ENCODE data around the gene RABL3.
A peak's percentile ranks its signal among the peaks of the same experiment; 100 is the strongest.

Gene RABL3

GRCh38 chr3:120659834-120660233 is 82.5 kb downstream of the RABL3 start:
- no peak for DNase-seq
- H3K36me3 ChIP-seq: no peaks in the 10 kb centered on the region
- H3K9me3 ChIP-seq (ENCODE audit: severe bottlenecking): no peaks in the 10 kb centered on the region
- H3K27me3 ChIP-seq (ENCODE audit: insufficient read depth, low read depth, severe bottlenecking): no peaks in the 10 kb centered on the region
- no peak overlapping the region for H3K4me3 ChIP-seq (ENCODE audit: low read depth, low read length)
- TF ChIP-seq CTCF (IDR thresholded peaks at IDR 0.05; ENCODE audit: low read depth, low read length): no peak
- H3K27ac ChIP-seq: no peak overlapping the region

GRCh38 chr3:120659285-120659684 is 83.0 kb downstream of the RABL3 start:
- H3K36me3 ChIP-seq: no peaks in the 10 kb centered on the region
- no peak for DNase-seq
- H3K9me3 ChIP-seq (ENCODE audit: severe bottlenecking): no peaks in the 10 kb centered on the region
- no peaks in the 10 kb centered on the region for H3K27me3 ChIP-seq (ENCODE audit: insufficient read depth, low read depth, severe bottlenecking)
- TF ChIP-seq CTCF (IDR thresholded peaks at IDR 0.05; ENCODE audit: low read depth, low read length): no peak
- no peak overlapping the region for H3K27ac ChIP-seq
- H3K4me3 ChIP-seq (ENCODE audit: low read depth, low read length): no peak overlapping the region

- no peak for TF ChIP-seq CTCF (IDR thresholded peaks at IDR 0.05; ENCODE audit: low read depth, low read length)
- Histone ChIP-seq H3K27me3 (ENCODE audit: insufficient read depth, low read depth, severe bottlenecking) (no peaks in the 10 kb centered on the region), H3K4me3 (ENCODE audit: low read depth, low read length) (no peak overlapping the region), H3K9me3 (ENCODE audit: severe bottlenecking) (no peaks in the 10 kb centered on the region), H3K27ac (peak overlapping the region; percentile 49), H3K36me3 (no peaks in the 10 kb centered on the region)
- DNase-seq: peak; percentile 63
These were observed 89.3 kb downstream of the RABL3 start for GRCh38 chr3:120652896-120653545.

GRCh38 chr3:120652281-120652680 is 90.0 kb downstream of the RABL3 start:
- Histone ChIP-seq H3K27me3 (ENCODE audit: insufficient read depth, low read depth, severe bottlenecking) (no peaks in the 10 kb centered on the region), H3K9me3 (ENCODE audit: severe bottlenecking) (no peaks in the 10 kb centered on the region), H3K27ac (peak overlapping the region; percentile 49), H3K36me3 (no peaks in the 10 kb centered on the region), H3K4me3 (ENCODE audit: low read depth, low read length) (no peak overlapping the region)
- no peak for TF ChIP-seq CTCF (IDR thresholded peaks at IDR 0.05; ENCODE audit: low read depth, low read length)
- peak; percentile 40 for DNase-seq

GRCh38 chr3:120650311-120650710 is 92.0 kb downstream of the RABL3 start:
- no peaks in the 10 kb centered on the region for H3K36me3 ChIP-seq
- H3K27ac ChIP-seq: no peak overlapping the region
- H3K27me3 ChIP-seq (ENCODE audit: insufficient read depth, low read depth, severe bottlenecking): no peaks in the 10 kb centered on the region
- no peaks in the 10 kb centered on the region for H3K9me3 ChIP-seq (ENCODE audit: severe bottlenecking)
- H3K4me3 ChIP-seq (ENCODE audit: low read depth, low read length): no peak overlapping the region
- no peak for DNase-seq
- no peak for TF ChIP-seq CTCF (IDR thresholded peaks at IDR 0.05; ENCODE audit: low read depth, low read length)

GRCh38 chr3:120649830-120650233 is 92.5 kb downstream of the RABL3 start:
- DNase-seq: no peak
- Histone ChIP-seq H3K36me3 (no peaks in the 10 kb centered on the region), H3K27me3 (ENCODE audit: insufficient read depth, low read depth, severe bottlenecking) (no peaks in the 10 kb centered on the region), H3K9me3 (ENCODE audit: severe bottlenecking) (no peaks in the 10 kb centered on the region), H3K4me3 (ENCODE audit: low read depth, low read length) (no peak overlapping the region), H3K27ac (no peak overlapping the region)
- no peak for TF ChIP-seq CTCF (IDR thresholded peaks at IDR 0.05; ENCODE audit: low read depth, low read length)

Data from WERI-Rb-1 (cell line).